DND-41 (cell line): ENCODE results near the gene SPAG4.
A peak's percentile ranks its signal among the peaks of the same experiment; 100 is the strongest.

Experiments used
- ATAC-seq: fragments of 200-7000 bp; cut with Tn5 transposase; 3 replicates; pipeline ENCODE4 v1.9.1; 2021; ENCODE audit warnings: low read depth; ENCODE audit not compliant: insufficient read depth
- DNase-seq: peaks from one replicate; pipeline ENCODE4 v3.0.0-alpha.2; 2020
- H2AFZ ChIP-seq: 2 replicates; pipeline ENCODE4 v1.6.0; 2012; ENCODE audit warnings: low read depth, low read length
- H3K27ac ChIP-seq: 2 replicates; pipeline ENCODE4 v1.5.1; 2012; ENCODE audit warnings: low read length, inconsistent platforms
- H3K27me3 ChIP-seq: fragments of 200-600 bp; sonication (generic); 2 replicates; pipeline ENCODE4 v1.6.0; 2012; ENCODE audit warnings: low read length, mild to moderate bottlenecking, inconsistent platforms; ENCODE audit not compliant: insufficient read depth, poor library complexity
- H3K36me3 ChIP-seq: 2 replicates; pipeline ENCODE4 v1.5.1; 2012; ENCODE audit warnings: low read length, inconsistent platforms; ENCODE audit not compliant: insufficient read depth
- H3K4me1 ChIP-seq: 2 replicates; pipeline ENCODE4 v1.5.1; 2012; ENCODE audit warnings: mild to moderate bottlenecking, low read length; ENCODE audit not compliant: insufficient read depth
- H3K4me2 ChIP-seq: 2 replicates; pipeline ENCODE4 v1.6.0; 2012; ENCODE audit warnings: mild to moderate bottlenecking, moderate library complexity, low read length, inconsistent platforms; ENCODE audit not compliant: insufficient read depth
- H3K4me3 ChIP-seq, 2 experiments: fragments of 200-600 bp in 1 of 2; shearing (Covaris generic) in 1 of 2; 2 replicates each; pipeline ENCODE4 v1.5.1; 2012 to 2016; ENCODE audit warnings: inconsistent platforms in 2 of 2, low read length in 2 of 2, mild to moderate bottlenecking in 2 of 2, low read depth in 1 of 2, moderate library complexity in 1 of 2
- H3K79me2 ChIP-seq: 2 replicates; pipeline ENCODE4 v1.6.0; 2012; ENCODE audit warnings: low read length, inconsistent platforms; ENCODE audit not compliant: insufficient read depth
- H3K9ac ChIP-seq: 2 replicates; pipeline ENCODE4 v1.6.0; 2012; ENCODE audit warnings: low read depth, mild to moderate bottlenecking, inconsistent platforms, low read length, moderate library complexity
- H3K9me3 ChIP-seq: 2 replicates; pipeline ENCODE4 v1.5.1; 2012; ENCODE audit warnings: low read length, moderate library complexity, mild to moderate bottlenecking, inconsistent platforms; ENCODE audit not compliant: insufficient read depth, severe bottlenecking
- H4K20me1 ChIP-seq: 2 replicates; pipeline ENCODE4 v1.6.0; 2012; ENCODE audit warnings: low read length; ENCODE audit not compliant: insufficient read depth
- EZH2 ChIP-seq: IDR thresholded peaks from 3 replicates; pipeline ENCODE4 v1.6.1; 2012; ENCODE audit warnings: borderline replicate concordance, low read depth, mild to moderate bottlenecking, moderate library complexity, low read length, inconsistent platforms; ENCODE audit not compliant: severe bottlenecking
- TF ChIP-seq, protein P1 (sequence below): IDR thresholded peaks from 2 replicates; pipeline ENCODE4 v1.5.1; 2012; ENCODE audit warnings: borderline replicate concordance, low read length, moderate library complexity, mild to moderate bottlenecking; ENCODE audit not compliant: poor library complexity, severe bottlenecking; ENCODE audit errors: extremely low read depth

Gene SPAG4

DNA sequence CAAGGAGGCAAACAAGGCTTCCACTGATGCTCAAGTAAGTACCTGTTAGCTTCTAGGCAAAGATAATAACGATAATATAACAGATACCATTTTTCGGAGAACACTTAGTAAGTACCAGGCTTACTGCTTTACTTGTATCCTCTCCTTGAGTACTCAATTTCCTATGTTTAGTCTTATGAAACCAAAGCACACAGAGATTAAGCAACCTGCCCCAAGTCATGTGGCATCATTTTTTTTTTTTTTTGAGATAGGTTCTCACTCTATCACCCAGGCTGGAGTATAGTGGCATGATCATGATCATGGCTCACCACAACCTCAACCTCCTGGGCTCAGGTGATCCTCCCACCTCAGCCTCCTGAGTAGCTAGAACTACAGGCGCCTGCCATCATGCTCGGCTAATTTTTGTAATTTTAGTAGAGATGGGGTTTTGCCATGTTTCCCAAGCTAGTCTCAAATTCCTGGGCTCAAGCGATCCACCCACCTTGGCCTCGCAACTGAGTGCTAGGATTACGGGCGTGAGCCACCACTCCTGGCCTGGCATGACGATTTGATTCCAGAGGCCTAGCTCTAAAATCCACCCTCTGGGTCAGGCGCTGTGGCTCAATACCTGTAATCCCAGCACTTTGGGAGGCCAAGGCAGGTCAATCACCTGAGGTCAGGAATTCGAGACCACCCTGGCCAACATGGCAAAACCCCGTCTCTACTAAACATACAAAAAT lies 14.0 kb downstream of the SPAG4 start:
- H3K4me1 ChIP-seq: no peaks in the 10 kb centered on the region
- H3K9me3 ChIP-seq: no peaks in the 10 kb centered on the region
- no peaks in the 10 kb centered on the region for H3K27me3 ChIP-seq
- no peak overlapping the region for H3K27ac ChIP-seq
- H3K4me2 ChIP-seq: no peak overlapping the region
- DNase-seq: no peak
- ATAC-seq: no peak
- H4K20me1 ChIP-seq: peaks cover 27% of the 10 kb centered on the region
- H3K9ac ChIP-seq: no peak overlapping the region
- no peak overlapping the region for H2AFZ ChIP-seq
- no peak overlapping the region for H3K4me3 ChIP-seq
- H3K79me2 ChIP-seq: peaks cover 22% of the 10 kb centered on the region
- H3K36me3 ChIP-seq: peaks cover 79% of the 10 kb centered on the region
- TF ChIP-seq, protein P1, sequence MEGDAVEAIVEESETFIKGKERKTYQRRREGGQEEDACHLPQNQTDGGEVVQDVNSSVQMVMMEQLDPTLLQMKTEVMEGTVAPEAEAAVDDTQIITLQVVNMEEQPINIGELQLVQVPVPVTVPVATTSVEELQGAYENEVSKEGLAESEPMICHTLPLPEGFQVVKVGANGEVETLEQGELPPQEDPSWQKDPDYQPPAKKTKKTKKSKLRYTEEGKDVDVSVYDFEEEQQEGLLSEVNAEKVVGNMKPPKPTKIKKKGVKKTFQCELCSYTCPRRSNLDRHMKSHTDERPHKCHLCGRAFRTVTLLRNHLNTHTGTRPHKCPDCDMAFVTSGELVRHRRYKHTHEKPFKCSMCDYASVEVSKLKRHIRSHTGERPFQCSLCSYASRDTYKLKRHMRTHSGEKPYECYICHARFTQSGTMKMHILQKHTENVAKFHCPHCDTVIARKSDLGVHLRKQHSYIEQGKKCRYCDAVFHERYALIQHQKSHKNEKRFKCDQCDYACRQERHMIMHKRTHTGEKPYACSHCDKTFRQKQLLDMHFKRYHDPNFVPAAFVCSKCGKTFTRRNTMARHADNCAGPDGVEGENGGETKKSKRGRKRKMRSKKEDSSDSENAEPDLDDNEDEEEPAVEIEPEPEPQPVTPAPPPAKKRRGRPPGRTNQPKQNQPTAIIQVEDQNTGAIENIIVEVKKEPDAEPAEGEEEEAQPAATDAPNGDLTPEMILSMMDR: no peak
- TF ChIP-seq EZH2: no peak

GRCh38 chr20:35630636-35631035 lies 15.0 kb downstream of the SPAG4 start:
- Histone ChIP-seq H3K79me2 (peaks cover 31% of the 10 kb centered on the region), H3K27me3 (no peaks in the 10 kb centered on the region), H3K9ac (no peak overlapping the region), H3K9me3 (no peaks in the 10 kb centered on the region), H3K4me1 (no peaks in the 10 kb centered on the region), H3K27ac (no peak overlapping the region), H3K4me2 (no peak overlapping the region), H3K36me3 (peaks cover 71% of the 10 kb centered on the region), H3K4me3 (no peak overlapping the region), H2AFZ (no peak overlapping the region), H4K20me1 (peaks cover 34% of the 10 kb centered on the region)
- ATAC-seq (no peak), DNase-seq (peak; percentile 2)
- TF ChIP-seq EZH2: no peak
- TF ChIP-seq, protein P1: no peak

- H3K4me2 ChIP-seq: no peak overlapping the region
- H3K79me2 ChIP-seq: peaks cover 51% of the 10 kb centered on the region
- H3K4me1 ChIP-seq: no peaks in the 10 kb centered on the region
- no peaks in the 10 kb centered on the region for H3K27me3 ChIP-seq
- H3K9me3 ChIP-seq: no peaks in the 10 kb centered on the region
- H3K4me3 ChIP-seq: no peak overlapping the region
- peaks cover 55% of the 10 kb centered on the region for H3K36me3 ChIP-seq
- no peak for ATAC-seq
- TF ChIP-seq, protein P1: no peak
- TF ChIP-seq EZH2: no peak
- peak; percentile 3 for DNase-seq
- H4K20me1 ChIP-seq: peaks cover 43% of the 10 kb centered on the region
- H3K9ac ChIP-seq: no peak overlapping the region
- no peak overlapping the region for H3K27ac ChIP-seq
- H2AFZ ChIP-seq: no peak overlapping the region
Measured at GRCh38 chr20:35632539-35633115, 17.0 kb downstream of the SPAG4 start.
